GM18526 (cell line): Measurements from ENCODE around the gene B4GALT5.

Experiments used
- POLR2A ChIP-seq: IDR thresholded peaks from 3 replicates; pipeline ENCODE4 v1.6.1; 2011; ENCODE audit not compliant: insufficient read length; ENCODE audit errors: extremely low read depth

The B4GALT5 gene

GRCh38 chr20:49693435-49694171, 20.1 kb downstream of the B4GALT5 start:
- TF ChIP-seq POLR2A = no peak

- no peak for TF ChIP-seq POLR2A
Observed at GRCh38 chr20:49692941-49693340, 20.7 kb downstream of the B4GALT5 start.

DNA sequence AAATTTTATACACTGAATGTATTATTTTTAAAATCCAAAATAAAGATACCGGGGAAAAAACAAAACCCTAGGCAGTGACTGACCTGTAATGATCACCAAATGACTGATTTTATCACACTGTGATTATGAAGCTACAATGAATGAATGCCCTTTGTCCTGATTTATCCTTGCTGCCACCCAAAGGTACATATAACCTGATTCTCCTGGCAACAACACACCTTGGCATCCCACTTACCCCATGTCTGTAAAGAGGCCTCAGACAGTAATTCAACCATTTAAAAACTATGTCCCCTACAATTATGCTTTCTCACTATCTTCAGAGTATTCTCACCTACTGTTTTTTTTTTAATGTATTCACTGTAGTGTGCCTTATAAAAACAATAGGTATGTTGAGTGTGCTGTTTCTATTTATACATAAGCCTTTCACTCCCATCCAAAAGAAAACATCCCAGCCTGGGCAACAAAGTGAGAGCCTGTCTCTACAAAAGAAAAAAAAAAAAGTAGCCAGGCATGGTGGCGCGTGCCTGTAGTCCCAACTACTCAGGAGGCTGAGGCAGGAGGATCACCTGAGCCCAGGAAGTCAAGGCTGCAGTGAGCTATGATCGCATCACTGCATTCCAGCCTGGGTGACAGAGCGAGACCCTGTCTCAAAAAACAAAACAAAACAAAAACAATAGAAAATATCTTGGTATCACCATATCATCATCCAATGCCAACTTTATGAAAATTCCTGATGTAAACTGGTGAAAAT, 21.7 kb downstream of the B4GALT5 start:
- TF ChIP-seq POLR2A = no peak

GRCh38 chr20:49690899-49691620, 22.6 kb downstream of the B4GALT5 start:
- no peak for TF ChIP-seq POLR2A

- TF ChIP-seq POLR2A = no peak
Observed at GRCh38 chr20:49687595-49688567, 25.8 kb downstream of the B4GALT5 start.

DNA sequence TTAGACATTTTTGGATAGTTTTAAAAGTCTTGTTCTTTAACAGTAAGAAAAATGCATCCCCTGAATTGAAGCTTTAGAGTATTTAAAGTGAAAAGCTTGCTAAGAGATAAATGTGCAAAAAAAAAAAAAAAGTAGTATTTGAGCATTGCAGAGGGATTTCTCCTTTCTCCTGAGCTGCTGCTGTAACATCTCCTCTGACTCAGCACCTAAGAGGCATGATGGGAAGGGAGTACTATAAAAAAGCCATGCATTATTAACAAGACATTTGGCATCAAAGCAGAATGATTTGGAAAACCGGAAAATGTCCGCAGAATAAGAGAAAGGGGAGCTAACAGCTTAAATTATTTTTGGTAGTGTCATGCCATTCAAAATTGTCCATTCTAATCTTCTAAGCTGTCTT, 27.9 kb downstream of the B4GALT5 start:
- no peak for TF ChIP-seq POLR2A

- no peak for TF ChIP-seq POLR2A
Observed at GRCh38 chr20:49685161-49685601, 28.5 kb downstream of the B4GALT5 start.

DNA sequence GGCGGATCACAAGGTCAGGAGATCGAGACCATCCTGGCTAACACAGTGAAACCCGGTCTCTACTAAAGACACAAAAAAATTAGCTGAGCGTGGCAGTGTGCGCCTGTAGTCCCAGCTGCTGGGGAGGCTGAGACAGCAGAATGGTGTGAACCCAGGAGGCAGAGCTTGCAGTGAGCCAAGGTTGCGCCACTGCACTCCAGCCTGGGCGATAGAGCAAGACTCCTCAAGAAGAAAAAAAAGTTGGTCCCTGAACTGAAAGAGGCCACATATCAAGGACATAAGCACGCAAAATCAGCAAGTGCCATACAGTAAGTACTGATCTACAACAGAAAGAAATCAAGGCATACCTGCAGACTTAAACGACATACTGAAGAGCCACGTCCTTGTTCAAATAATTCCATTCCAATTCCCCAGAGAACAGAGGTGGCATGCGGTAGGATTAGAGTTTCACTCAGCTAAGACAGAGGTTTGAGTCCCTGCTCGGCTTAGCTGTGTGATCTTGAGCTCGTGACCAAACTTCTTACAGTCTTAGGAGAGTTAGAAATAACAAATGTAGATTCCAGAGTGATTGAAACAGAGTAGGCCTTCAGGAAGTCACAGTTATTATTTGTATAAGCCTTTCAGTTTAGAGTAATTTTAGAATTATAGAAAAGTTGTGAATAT, 29.2 kb downstream of the B4GALT5 start:
- no peak for TF ChIP-seq POLR2A

DNA sequence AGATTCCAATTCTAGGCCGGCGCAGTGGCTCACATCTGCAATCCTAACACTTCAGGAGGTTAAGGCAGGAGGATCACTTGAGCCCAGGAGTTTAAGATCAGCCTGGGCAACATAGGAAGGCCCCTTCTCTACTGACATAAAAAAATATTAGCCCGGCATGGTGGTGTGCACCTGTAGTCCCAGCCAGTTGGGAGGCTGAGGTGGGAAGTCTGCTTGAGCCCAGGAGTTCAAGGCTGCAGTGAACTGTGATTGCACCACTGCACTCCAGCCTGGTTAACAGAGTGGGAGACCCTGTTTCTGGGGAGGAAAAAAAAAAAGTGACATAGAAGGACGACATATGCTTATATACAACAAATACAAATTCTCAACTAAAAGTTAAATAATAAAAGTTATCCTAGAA, 30.9 kb downstream of the B4GALT5 start:
- TF ChIP-seq POLR2A = no peak

DNA sequence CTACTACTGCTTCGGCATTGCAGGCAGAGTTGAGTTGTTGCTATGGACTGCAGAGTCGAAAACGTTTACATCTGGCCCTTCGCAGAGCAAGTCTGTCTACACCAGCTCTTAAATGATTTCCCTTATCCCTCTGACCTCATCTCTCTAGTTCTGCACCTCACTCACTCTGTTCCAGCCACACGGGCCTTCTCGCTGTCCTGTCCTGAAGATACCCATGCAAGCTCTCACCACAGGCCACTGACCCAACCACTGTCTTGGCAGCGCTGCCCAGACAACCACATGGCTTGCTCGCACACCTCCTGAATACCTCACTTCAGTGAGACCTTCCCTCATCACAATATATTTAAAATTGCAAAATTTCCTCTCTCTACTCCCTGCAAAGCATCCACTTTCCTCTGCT, 31.4 kb downstream of the B4GALT5 start:
- TF ChIP-seq POLR2A = no peak

DNA sequence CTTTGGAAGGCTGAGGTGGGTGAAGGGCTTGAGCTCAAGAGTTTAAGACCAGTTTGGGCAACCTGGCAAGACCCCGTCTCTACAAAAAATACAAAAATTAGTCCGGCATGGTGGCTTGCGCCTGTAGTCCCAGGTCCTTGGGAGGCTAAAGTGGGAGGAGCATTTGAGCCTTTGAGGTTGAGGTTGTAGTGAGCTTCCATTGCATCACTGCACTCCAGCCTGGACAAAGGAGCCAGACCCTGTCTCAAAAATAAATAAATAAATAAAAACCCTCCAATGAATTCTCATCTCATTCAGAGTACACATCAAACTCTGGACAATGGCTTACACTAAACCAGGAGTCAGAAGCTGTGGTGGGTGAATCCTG, 31.8 kb downstream of the B4GALT5 start:
- TF ChIP-seq POLR2A = no peak

GRCh38 chr20:49680484-49680883, 33.2 kb downstream of the B4GALT5 start:
- no peak for TF ChIP-seq POLR2A

GRCh38 chr20:49679634-49680033, 34.0 kb downstream of the B4GALT5 start:
- TF ChIP-seq POLR2A = no peak
